KMS-11 (cell line): ENCODE measurements around the gene GINS2.

ENCODE experiments used
- H2AFZ ChIP-seq: fragments of 200-600 bp; sonication (generic); 2 replicates; pipeline ENCODE4 v1.6.1; 2016; ENCODE audit warnings: antibody characterized with exemption, mixed run types, low read depth
- H3K27ac ChIP-seq: fragments of 200-600 bp; sonication (generic); 2 replicates; pipeline ENCODE4 v1.6.1; 2016; ENCODE audit warnings: mild to moderate bottlenecking, mixed run types
- H3K27me3 ChIP-seq: fragments of 200-600 bp; sonication (generic); 2 replicates; pipeline ENCODE4 v1.6.1; 2017; ENCODE audit warnings: mild to moderate bottlenecking, low read depth, mixed run types, moderate library complexity; ENCODE audit not compliant: insufficient read depth
- H3K36me3 ChIP-seq: fragments of 200-600 bp; sonication (generic); 2 replicates; pipeline ENCODE4 v1.6.1; 2017; ENCODE audit warnings: mild to moderate bottlenecking, mixed run types; ENCODE audit not compliant: insufficient read depth
- H3K4me1 ChIP-seq: fragments of 200-600 bp; sonication (generic); 2 replicates; pipeline ENCODE4 v1.6.1; 2016; ENCODE audit warnings: mild to moderate bottlenecking, low read depth, mixed run types; ENCODE audit not compliant: poor library complexity, severe bottlenecking
- H3K4me2 ChIP-seq: fragments of 200-600 bp; sonication (generic); 2 replicates; pipeline ENCODE4 v1.7.0; 2016; ENCODE audit warnings: mild to moderate bottlenecking, mixed run types
- H3K4me3 ChIP-seq: fragments of 200-600 bp; sonication (generic); IDR thresholded peaks from 2 replicates; pipeline ENCODE4 v1.6.1; 2017; ENCODE audit warnings: low read depth, low read length, mixed read lengths; ENCODE audit not compliant: insufficient read depth
- H3K79me2 ChIP-seq: fragments of 200-600 bp; sonication (generic); 2 replicates; pipeline ENCODE4 v1.6.1; 2016; ENCODE audit warnings: low read depth, mixed run types; ENCODE audit not compliant: insufficient read depth
- H3K9ac ChIP-seq: fragments of 200-600 bp; sonication (generic); 2 replicates; pipeline ENCODE4 v1.6.1; 2016; ENCODE audit warnings: mild to moderate bottlenecking, mixed run types
- H4K20me1 ChIP-seq: fragments of 200-600 bp; sonication (generic); 2 replicates; pipeline ENCODE4 v1.6.1; 2016; ENCODE audit warnings: mild to moderate bottlenecking, mixed run types; ENCODE audit not compliant: insufficient read depth
- TF ChIP-seq, protein P1 (sequence below): fragments of 200-600 bp; sonication (generic); conservative IDR thresholded peaks from 2 replicates; pipeline ENCODE4 v1.6.1; 2017; ENCODE audit warnings: low read depth, mild to moderate bottlenecking, antibody characterized with exemption, low read length, moderate library complexity, mixed read lengths

GINS2 gene

GRCh38 chr16:85730186-85730465 is 41.4 kb upstream of the GINS2 start:
- Histone ChIP-seq H3K9ac (no peak overlapping the region), H4K20me1 (no peaks in the 10 kb centered on the region), H3K79me2 (no peaks in the 10 kb centered on the region), H3K4me1 (no peaks in the 10 kb centered on the region), H3K27ac (no peak overlapping the region), H3K4me2 (no peak overlapping the region), H2AFZ (no peak overlapping the region), H3K27me3 (peaks cover 84% of the 10 kb centered on the region), H3K36me3 (no peaks in the 10 kb centered on the region), H3K4me3 (no peak overlapping the region)
- TF ChIP-seq, protein P1, sequence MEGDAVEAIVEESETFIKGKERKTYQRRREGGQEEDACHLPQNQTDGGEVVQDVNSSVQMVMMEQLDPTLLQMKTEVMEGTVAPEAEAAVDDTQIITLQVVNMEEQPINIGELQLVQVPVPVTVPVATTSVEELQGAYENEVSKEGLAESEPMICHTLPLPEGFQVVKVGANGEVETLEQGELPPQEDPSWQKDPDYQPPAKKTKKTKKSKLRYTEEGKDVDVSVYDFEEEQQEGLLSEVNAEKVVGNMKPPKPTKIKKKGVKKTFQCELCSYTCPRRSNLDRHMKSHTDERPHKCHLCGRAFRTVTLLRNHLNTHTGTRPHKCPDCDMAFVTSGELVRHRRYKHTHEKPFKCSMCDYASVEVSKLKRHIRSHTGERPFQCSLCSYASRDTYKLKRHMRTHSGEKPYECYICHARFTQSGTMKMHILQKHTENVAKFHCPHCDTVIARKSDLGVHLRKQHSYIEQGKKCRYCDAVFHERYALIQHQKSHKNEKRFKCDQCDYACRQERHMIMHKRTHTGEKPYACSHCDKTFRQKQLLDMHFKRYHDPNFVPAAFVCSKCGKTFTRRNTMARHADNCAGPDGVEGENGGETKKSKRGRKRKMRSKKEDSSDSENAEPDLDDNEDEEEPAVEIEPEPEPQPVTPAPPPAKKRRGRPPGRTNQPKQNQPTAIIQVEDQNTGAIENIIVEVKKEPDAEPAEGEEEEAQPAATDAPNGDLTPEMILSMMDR, result no peak

DNA sequence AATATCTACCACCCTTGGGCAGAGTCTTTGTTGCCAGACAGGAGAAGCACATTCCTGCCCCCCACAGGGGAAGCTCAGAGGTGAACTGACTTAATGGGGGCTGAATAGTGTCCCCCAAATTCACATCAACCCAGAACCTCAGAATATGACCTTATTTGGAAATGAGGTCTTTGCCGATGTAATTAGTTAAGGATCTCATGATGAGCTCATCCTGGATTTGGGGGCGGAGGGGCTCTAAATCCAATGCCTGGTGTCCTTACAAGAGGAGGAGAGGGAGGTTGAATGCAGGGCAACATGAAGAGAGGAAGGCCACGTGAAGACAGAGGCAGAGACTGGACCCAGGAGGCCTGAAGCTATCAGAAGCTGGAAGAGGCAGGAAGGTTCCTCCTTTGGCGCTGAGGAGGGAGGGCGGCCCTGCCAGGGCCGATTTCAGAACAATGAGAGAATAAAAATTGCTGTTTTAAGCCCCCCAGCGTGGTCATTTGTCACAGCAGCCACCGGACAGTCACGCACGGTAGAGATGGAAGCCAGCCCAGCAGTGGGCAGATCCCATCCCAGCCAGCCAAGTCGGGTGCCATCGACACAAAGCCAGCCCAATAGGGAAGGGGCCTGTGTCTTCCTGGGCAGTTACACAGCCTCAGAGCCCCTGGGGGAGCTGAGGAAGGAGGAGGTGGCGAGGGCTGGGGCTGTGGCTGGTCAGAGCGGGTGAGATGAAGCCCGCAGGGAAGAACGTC is 40.9 kb upstream of the GINS2 start:
- no peaks in the 10 kb centered on the region for H4K20me1 ChIP-seq
- no peak overlapping the region for H3K9ac ChIP-seq
- H3K4me1 ChIP-seq, result no peaks in the 10 kb centered on the region
- no peak overlapping the region for H2AFZ ChIP-seq
- H3K4me3 ChIP-seq, result no peak overlapping the region
- no peak overlapping the region for H3K4me2 ChIP-seq
- no peak overlapping the region for H3K27ac ChIP-seq
- no peaks in the 10 kb centered on the region for H3K36me3 ChIP-seq
- peaks cover 85% of the 10 kb centered on the region for H3K27me3 ChIP-seq
- no peaks in the 10 kb centered on the region for H3K79me2 ChIP-seq
- TF ChIP-seq, protein P1, result no peak

DNA sequence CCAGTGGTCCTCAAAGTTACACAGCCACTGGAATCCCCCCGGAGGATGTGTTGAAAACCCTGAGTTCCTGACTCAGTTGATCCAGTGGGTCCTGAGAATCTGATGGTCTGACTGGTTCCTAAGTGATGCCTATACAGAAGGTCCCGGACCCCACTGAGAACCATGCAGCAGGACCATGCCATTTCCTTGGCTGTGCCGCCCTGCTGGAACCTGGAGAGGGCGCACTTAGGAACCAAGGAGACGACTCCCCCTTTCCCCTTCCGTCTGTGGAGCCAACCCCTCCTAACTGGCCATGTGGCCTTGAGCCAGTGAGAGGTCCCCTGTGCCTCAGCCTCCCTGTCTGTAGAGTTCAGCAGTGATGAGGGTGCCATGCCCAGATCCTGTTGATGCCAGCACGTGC is 40.1 kb upstream of the GINS2 start:
- no peak overlapping the region for H3K4me2 ChIP-seq
- H3K9ac ChIP-seq, result no peak overlapping the region

GRCh38 chr16:85724936-85725335 is 36.2 kb upstream of the GINS2 start:
- Histone ChIP-seq H3K9ac (no peak overlapping the region), H3K79me2 (no peaks in the 10 kb centered on the region), H3K27ac (no peak overlapping the region), H3K27me3 (peaks cover 96% of the 10 kb centered on the region), H4K20me1 (no peaks in the 10 kb centered on the region), H2AFZ (no peak overlapping the region), H3K4me1 (no peaks in the 10 kb centered on the region), H3K4me2 (no peak overlapping the region), H3K4me3 (no peak overlapping the region), H3K36me3 (no peaks in the 10 kb centered on the region)
- TF ChIP-seq, protein P1, result no peak

More for the DNA sequence above, 40.1 kb upstream of the GINS2 start:
- Histone ChIP-seq H3K27ac (no peak overlapping the region), H4K20me1 (no peaks in the 10 kb centered on the region), H3K4me1 (no peaks in the 10 kb centered on the region), H3K36me3 (no peaks in the 10 kb centered on the region), H3K4me3 (no peak overlapping the region), H3K79me2 (no peaks in the 10 kb centered on the region), H3K27me3 (peaks cover 91% of the 10 kb centered on the region), H2AFZ (no peak overlapping the region)
- TF ChIP-seq, protein P1, result no peak
